Measurements from ENCODE around the gene ACP7. TPM values are rescaled to one million over a fixed set of nuclear protein-coding genes. Genes with fewer than 3 reads are reported as not detected.

Gene ACP7
- total and polyA plus RNA-seq, 2 donors (not counting 3 experiments of a cell fraction or from before 2014, with no cell fraction given): 0.04 to 0.49 TPM

DNA sequence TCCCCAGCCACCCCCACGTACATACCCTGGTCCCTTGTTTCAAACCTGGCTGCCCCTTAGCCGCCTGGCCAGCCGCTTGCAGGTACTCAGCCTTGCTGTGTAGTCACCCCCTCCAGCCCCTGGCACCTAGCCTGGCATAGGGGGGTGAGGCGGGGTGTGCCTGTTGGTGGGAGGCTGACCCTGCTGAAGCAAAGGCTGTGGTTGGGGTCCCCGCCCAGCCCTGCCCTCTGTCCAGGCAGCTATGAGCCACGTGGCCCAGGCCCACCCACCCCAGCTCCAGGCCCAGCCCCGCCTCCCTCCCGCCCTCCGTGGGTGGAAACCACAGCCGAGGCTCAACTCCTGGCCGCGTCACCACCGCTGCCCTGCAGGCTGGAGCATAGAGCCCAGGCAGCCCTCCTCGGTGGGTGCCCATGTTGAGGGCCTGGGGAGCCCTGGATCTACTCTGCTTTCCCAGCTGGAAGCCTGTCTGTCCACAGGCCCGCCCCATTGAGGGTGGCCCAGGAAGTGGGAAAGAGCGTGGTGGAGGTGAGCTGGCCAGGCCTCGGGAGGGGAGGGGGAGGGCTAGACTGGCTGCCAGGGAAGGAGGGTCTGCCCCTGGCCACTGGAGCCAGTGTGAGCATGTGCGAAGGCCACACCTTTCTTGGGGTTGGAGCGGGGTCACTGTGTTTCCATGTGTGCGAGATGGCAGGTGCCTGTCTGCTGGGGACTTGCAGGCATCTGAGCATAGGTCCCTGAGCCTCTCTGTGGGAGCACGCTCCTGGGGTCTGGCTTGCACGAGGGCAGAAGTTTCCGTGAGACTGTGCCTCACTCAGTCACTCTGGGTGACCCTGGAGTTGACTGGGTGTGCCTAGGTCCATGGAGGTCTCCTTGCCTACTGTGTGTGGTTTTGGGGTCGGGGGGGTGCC lies 72.4 kb downstream of the ACP7 start:
- intact Hi-C loops (cut with micrococcal nuclease) (no loop called here), dilution Hi-C loops (cut with MboI; ENCODE audit: extremely low pct_ligation_motif_present, low sequenced_read_pairs) (no loop called here)
- ChIA-PET CTCF (interaction anchor here (0.7 to 1.6 kb wide), 5 partner anchors 8 to 105 kb away, joined by 3 to 4 read pairs (median 3); no protein-coding TSS in a partner anchor), POLR2A (no interaction called here)
- Histone ChIP-seq H3K79me2 (ENCODE audit: control insufficient read depth, insufficient read depth, low read length) (peaks cover 38% of the 10 kb centered on the region), H3K9ac (replicated peaks; ENCODE audit: extremely low read depth, insufficient read depth, low read length) (no peak overlapping the region), H4K20me1 (replicated peaks; ENCODE audit: control insufficient read depth, extremely low read depth, insufficient read depth, low read length) (no peaks in the 10 kb centered on the region), H3K4me3 (replicated peaks in 1 of 3; ENCODE audit: insufficient read depth in 1 of 3, low read depth in 1 of 3, low read length in 3 of 3) (no peak overlapping the region), H3K9me3 (replicated peaks; ENCODE audit: control insufficient read depth, insufficient read depth, low read length) (no peaks in the 10 kb centered on the region), H2AFZ (ENCODE audit: low read depth, low read length) (no peak overlapping the region), H3K9me1 (replicated peaks; ENCODE audit: control insufficient read depth, extremely low read depth, insufficient read depth, low read length) (no peaks in the 10 kb centered on the region), H3K4me1 (ENCODE audit: control insufficient read depth, extremely low read depth, insufficient read depth, low read length) (peaks cover 9% of the 10 kb centered on the region), H3K36me3 (ENCODE audit: control insufficient read depth in 2 of 2, extremely low read depth in 1 of 2, insufficient read depth in 2 of 2, low read length in 2 of 2) (no peaks in the 10 kb centered on the region), H3K27ac (ENCODE audit: insufficient read depth, low read depth, low read length) (no peak overlapping the region), H3K27me3 (ENCODE audit: control insufficient read depth in 2 of 2, insufficient read depth in 2 of 2, low read length in 2 of 2) (no peaks in the 10 kb centered on the region), H3K4me2 (ENCODE audit: insufficient read depth, low read length) (no peak overlapping the region)
- TF ChIP-seq EZH2 (IDR thresholded peaks at IDR 0.05; ENCODE audit: borderline replicate concordance, low read depth, low read length, severe bottlenecking) (no peak), FOS (IDR thresholded peaks at IDR 0.05; ENCODE audit: borderline replicate concordance, insufficient read depth, low read length) (no peak), POLR2A (IDR thresholded peaks at IDR 0.05; ENCODE audit: low read depth, low read length) (no peak), MAX (IDR thresholded peaks at IDR 0.05; ENCODE audit: insufficient read depth, insufficient read length) (no peak), POLR2AphosphoS5 (IDR thresholded peaks at IDR 0.05; ENCODE audit: insufficient read depth, low read depth, low read length) (no peak), GATA2 (IDR thresholded peaks at IDR 0.05; ENCODE audit: insufficient read depth, insufficient read length, low read depth, low read length) (no peak), MYC (IDR thresholded peaks at IDR 0.05; ENCODE audit: low read depth, low read length) (no peak), JUN (IDR thresholded peaks at IDR 0.05; ENCODE audit: borderline replicate concordance, insufficient read depth, insufficient read length, low read depth) (no peak)
- TF ChIP-seq, protein P1, sequence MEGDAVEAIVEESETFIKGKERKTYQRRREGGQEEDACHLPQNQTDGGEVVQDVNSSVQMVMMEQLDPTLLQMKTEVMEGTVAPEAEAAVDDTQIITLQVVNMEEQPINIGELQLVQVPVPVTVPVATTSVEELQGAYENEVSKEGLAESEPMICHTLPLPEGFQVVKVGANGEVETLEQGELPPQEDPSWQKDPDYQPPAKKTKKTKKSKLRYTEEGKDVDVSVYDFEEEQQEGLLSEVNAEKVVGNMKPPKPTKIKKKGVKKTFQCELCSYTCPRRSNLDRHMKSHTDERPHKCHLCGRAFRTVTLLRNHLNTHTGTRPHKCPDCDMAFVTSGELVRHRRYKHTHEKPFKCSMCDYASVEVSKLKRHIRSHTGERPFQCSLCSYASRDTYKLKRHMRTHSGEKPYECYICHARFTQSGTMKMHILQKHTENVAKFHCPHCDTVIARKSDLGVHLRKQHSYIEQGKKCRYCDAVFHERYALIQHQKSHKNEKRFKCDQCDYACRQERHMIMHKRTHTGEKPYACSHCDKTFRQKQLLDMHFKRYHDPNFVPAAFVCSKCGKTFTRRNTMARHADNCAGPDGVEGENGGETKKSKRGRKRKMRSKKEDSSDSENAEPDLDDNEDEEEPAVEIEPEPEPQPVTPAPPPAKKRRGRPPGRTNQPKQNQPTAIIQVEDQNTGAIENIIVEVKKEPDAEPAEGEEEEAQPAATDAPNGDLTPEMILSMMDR (IDR thresholded peaks at IDR 0.05; ENCODE audit: extremely low read depth in 1 of 2, insufficient read depth in 1 of 2, low read depth in 1 of 2, low read length in 2 of 2): no peak
- DNase-seq (ENCODE audit: low read depth, low spot score) (no peak), FAIRE-seq (no peak)
- no TSS peak for BruUV-seq (replicated peaks)
